Breast epithelium (tissue), 3 donors: ENCODE data around the gene SPATA33.
"Not testable (repeated sequence)": the region's sequence is repeated elsewhere in the genome, so short reads cannot be mapped to it uniquely, and the experiment has no call there.

Experiments
- CTCF ChIP-seq, 3 donors: fragments of 450-650 bp; IDR thresholded peaks; one replicate each; pipeline ENCODE4 v1.5.1; 2016 to 2017; ENCODE audit warnings: antibody characterized with exemption in 3 of 3, mild to moderate bottlenecking in 3 of 3, moderate library complexity in 3 of 3
- POLR2A ChIP-seq: fragments of 450-650 bp; IDR thresholded peaks from one replicate; pipeline ENCODE4 v1.6.1; 2016; ENCODE audit warnings: antibody characterized with exemption, mild to moderate bottlenecking, moderate library complexity

- TF ChIP-seq CTCF (IDR thresholded peaks at IDR 0.05); POLR2A: not testable (repeated sequence)
These were observed 9.4 kb downstream of the SPATA33 start for GRCh38 chr16:89667000-89667399.
